GM23248 (cell line): ENCODE results near the gene C20orf144.

Experiments used
- EZH2 ChIP-seq: fragments of 200-600 bp; sonication (generic); IDR thresholded peaks from 2 replicates; pipeline ENCODE4 v1.6.1; 2018; ENCODE audit warnings: antibody characterized with exemption, mild to moderate bottlenecking; ENCODE audit not compliant: insufficient read depth, poor library complexity, severe bottlenecking
- EZH2phosphoT487 ChIP-seq: fragments of 200-600 bp; sonication (generic); IDR thresholded peaks from 2 replicates; pipeline ENCODE4 v1.6.1; 2018; ENCODE audit warnings: antibody characterized with exemption, moderate library complexity, mild to moderate bottlenecking, low read depth; ENCODE audit not compliant: insufficient read depth

DNA sequence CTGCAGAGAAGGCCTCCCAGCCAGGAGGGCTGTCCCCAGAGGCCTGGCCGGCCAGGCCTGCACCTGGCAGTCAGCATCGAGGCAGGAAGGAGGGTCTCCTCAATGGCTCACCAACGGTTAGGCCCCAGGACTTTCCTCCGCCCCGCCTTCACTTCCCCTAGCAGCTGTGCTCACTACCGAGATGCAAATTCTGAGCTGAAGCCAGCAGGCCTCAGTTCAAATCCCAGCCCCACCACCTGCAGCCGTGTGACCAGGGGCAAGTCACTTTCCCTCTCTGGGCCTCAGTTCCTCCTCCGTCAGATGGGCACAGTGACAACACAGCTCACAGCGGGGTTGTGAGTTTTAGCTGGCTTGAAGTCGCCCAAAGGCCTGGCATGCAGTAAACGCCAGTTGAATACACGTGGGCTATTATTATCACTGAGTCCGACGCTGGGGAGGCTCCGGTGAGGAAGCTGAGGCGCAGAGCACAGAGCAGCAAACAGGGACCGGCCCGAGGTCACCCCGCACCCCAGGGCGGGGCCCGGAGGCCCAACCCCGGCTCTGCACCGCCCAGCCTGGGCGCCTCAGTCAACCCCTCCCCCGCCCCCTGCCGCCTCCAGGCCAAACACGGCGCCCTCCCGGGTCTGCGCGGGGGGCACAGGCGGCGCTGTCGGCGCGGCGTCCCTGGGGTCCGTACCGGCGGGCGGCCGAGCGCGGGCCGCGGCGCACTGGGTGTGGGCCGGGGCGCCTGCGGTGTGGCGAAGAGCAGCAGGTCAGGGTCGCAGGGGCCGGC, 23.4 kb downstream of the C20orf144 start:
- TF ChIP-seq EZH2phosphoT487 (no peak), EZH2 (no peak)
